Smooth muscle cell of the coronary artery (primary cell): ENCODE measurements around the gene SHC4. TPM values are rescaled to one million over a fixed set of nuclear protein-coding genes. Genes with fewer than 3 reads are reported as not detected.

ENCODE experiments used
- total RNA-seq: library from RNA; depleted of rRNA; stranded (reverse); fragments of >200 nt; gene quantifications from 2 replicates; pipeline ENCODE4 v1.2.3, GENCODE V29; 2014; ENCODE audit warnings: low replicate concordance

Gene SHC4, protein sequence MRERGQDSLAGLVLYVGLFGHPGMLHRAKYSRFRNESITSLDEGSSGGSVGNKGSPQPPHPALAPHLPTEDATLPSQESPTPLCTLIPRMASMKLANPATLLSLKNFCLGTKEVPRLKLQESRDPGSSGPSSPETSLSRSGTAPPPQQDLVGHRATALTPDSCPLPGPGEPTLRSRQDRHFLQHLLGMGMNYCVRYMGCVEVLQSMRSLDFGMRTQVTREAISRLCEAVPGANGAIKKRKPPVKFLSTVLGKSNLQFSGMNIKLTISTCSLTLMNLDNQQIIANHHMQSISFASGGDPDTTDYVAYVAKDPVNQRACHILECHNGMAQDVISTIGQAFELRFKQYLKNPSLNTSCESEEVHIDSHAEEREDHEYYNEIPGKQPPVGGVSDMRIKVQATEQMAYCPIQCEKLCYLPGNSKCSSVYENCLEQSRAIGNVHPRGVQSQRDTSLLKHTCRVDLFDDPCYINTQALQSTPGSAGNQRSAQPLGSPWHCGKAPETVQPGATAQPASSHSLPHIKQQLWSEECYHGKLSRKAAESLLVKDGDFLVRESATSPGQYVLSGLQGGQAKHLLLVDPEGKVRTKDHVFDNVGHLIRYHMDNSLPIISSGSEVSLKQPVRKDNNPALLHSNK
- total RNA-seq: 0.47 and 4.1 TPM in 2 replicates

DNA sequence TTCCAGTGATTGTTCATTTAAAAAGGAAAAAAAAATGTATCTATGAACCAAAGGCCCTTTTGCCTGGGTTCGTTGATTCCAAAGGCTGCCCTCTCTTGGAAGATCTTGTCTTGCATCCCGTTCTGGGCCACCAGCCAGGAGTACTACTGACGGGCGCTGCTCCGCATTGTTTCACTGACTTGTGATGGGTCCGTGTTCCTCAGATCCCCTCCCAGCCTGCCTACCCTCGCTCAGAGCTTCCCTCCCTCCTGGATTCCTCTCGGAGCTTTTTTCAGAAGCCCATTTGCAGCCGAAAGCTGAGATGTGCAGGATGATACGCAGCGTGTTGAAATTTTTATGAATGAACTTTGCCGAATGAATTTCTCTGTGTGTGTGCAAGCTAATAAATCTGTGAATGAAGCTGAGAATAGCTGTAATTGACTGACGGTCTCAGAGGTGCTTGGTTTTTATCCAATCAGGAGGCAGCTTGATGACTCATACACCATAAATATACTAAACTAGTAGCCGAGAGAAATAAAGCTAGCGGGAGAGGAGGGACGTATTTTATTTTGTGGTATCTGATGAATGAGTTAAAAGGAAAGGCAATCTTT is at the start of gene SHC4:
Gene SHC4, minus strand, starts transcription at position 396 of the 590 bp plus-strand sequence. CDS start 904 bp downstream, outside the sequence.

DNA sequence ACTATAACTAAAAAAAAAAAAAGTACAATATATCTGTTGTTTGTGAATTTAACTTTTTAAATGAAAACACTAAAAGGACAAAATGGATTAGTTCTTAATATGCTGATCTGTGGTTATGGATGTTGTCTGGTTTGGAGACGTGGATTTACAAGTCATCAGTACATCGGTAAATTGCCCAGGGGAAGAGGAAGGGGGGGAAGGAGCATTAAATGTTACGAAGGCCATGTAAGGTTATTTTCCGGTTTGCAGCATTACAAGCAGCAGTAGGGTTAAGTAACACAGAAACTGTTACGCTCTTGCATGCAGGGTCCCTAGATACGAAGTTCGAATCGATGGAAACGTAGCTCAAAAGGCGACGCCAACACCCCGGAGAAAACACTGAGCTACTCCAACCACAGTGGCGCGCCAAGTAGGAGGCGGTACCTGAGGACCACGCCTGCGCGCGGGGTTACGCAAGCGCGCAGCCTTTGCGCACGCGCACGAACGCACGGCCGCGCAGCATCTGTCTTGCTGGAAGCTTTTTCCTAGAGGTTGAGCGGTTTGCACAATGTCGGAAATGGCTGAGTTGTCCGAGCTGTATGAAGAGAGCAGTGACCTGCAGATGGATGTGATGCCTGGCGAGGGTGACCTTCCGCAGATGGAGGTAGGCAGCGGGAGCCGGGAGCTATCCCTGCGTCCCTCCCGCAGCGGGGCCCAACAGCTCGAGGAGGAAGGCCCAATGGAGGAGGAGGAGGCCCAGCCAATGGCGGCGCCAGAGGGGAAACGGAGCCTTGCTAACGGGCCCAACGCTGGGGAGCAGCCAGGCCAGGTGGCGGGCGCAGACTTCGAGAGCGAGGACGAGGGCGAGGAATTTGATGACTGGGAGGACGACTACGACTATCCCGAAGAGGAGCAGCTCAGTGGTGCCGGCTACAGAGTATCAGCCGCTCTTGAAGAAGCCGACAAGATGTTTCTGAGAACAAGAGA is 85.8 kb downstream of the SHC4 start, which contains the start of gene EID1:
Gene EID1, plus strand, starts transcription at position 505 of the 966 bp plus-strand sequence. Its CDS starts 43 bp downstream, at position 548.

DNA sequence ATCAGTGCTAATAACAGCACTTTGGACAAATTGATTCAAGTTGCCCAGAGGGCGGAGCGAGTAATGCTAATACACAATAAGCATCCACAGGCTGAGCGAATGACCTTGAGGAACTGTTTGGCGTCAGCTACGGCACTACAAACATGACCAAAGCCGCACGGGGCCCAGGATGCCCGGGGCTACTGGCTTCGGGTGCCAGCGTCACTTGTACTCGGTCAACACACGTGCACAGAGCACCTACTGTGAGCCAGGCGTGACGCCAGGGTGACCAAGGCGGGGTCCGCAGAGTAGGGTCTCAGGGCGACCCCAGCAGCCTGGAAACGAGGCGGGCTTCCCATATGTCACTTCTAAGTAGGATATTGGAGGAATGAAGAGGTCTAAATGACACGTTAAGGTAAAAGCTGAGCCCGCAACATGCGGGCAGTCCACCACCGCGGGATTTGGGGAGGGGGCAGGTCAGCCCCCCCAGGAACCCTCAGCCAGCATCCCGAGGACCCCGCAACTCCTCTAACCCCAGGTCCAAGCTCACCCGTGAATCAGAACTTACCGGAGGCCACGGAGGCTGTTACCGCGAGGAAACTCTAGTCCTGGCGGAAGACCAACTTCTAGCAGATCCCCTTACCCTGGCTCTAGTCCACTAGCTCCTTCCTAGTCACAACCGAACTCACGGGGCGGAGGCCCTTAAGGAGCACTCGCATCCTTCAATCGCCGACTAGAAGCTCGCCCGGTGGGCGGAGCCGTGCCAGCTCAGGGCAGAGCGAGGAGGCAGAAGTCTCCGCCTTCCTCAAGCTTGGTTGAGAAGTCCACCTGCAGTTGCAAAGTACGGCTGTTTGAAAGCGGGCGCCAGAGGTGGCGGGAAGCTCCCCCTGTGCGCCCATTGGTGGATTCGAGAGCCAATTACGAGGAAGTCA is 153.1 kb downstream of the SHC4 start, which contains the start of gene CEP152:
Gene CEP152, minus strand, starts transcription at position 656 of the 911 bp plus-strand sequence. CDS start 5,420 bp downstream, outside the sequence.

Other genes with a start within 250 kb of the SHC4 start
- 5.4 and 9.9 TPM in 2 replicates for gene CEP152, start 152.8 kb downstream of the SHC4 start, total RNA-seq
- gene EID1, start 85.8 kb downstream of the SHC4 start, total RNA-seq: 287 and 365 TPM in 2 replicates
- 14.3 and 22.3 TPM in 2 replicates for gene SECISBP2L, start 82.5 kb upstream of the SHC4 start, total RNA-seq
- gene COPS2, start 191.7 kb upstream of the SHC4 start, total RNA-seq: 50.9 and 75.5 TPM in 2 replicates
- gene GALK2, start 206.3 kb upstream of the SHC4 start, total RNA-seq: 47.3 and 56.4 TPM in 2 replicates